Stimulated activated CD8-positive, alpha-beta memory T cell treated with anti-CD3 and anti-CD28 coated beads, Interleukin-4, amount 100 ng/mL, for 1 hour (primary cell): ENCODE results near the gene UQCC2.
A peak's percentile ranks its signal among the peaks of the same experiment; 100 is the strongest.

Source experiments
- DNase-seq, 2 donors: peaks; one replicate each; pipeline ENCODE4 v3.0.0-alpha.2; 2020; ENCODE audit warnings: low read depth in 2 of 2, low spot score in 1 of 2

UQCC2 gene

DNA sequence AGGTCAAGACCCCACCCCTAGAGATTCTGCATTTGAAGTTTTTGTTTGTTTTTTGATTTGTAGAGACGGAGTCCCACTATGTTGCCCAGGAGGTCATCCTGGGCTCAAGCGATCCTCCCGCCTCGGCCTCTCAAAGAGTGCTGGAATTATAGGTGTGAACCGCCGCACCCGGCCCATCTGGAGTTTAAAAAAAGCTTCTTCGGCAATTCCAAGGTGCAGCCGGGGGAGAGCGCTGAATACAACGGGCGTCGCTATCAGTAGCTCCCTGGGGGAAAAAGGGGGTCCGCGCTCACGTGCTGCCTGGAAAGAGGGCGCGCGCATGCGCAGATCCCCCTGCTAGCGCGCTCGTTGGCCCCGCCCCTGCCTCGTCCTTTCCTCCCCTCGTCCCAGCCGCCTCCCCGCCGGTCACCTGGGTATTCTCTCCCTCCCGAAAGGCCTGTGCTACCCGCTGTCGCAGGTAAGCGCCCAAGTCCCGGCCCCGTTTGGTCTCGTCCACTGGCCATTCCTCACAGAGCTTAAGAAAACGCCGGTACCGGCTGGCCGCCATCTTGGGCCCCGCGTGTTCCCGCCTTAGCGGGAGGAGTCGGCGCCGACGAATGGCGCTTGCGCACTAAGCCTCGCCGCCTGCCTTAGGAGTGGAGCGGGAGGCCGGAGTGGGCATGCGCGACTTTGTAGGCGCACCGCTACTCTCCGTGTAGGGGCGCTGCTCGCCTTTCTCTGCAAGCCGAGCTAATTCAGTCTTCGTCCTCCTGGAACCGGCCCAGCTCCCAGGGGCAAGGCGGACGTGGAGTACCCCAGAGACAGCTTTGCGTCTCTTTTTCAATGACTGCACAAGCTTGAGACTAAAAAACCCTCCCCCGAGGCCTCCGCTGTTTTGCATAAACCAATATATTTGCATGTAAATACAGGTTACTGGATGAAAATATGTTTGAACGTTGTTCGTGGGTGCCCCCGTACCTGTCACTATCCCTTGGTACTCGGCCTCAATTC, at the start of gene UQCC2:
Gene UQCC2 (minus strand): TSS at position 561 of the 990 bp plus-strand sequence. CDS start 14 bp downstream, at position 547.
- peak; percentile 90 to 97 for DNase-seq

DNA sequence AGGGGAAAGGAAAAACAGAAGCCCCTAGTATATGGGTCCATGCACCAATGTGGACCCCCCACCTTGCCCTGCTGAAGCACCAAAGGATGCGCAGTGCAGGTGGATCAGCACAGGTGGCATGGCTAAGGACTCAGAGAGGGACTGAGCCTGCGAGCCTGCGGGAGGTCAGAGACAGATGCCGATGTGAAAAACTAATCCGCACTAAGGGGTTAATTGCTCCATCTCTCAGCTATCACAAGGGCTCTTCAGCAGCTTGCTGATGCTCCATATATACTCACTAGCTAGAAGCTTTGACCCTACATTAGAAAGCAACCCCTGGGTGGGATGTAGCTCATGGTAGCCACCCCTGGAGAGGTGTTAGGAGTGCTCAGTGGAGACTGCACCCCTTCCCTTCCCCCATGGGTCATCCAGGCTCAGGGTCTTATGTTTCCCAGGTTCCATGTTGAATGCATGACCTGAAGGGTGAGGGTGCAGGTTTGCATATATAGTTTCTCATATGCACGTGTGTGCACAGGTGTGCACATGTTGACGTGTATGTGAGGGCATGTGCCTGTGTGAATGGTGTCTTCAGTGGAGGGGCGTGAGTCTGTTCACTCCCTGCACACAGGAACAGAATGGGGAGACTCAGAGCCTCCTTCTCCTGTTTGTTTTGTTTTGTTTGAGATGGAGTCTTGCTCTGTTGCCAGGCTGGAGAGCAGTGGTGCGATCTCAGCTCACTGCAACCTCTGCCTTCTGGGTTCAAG, 48.6 kb upstream of the UQCC2 start:
- no peak for DNase-seq

DNA sequence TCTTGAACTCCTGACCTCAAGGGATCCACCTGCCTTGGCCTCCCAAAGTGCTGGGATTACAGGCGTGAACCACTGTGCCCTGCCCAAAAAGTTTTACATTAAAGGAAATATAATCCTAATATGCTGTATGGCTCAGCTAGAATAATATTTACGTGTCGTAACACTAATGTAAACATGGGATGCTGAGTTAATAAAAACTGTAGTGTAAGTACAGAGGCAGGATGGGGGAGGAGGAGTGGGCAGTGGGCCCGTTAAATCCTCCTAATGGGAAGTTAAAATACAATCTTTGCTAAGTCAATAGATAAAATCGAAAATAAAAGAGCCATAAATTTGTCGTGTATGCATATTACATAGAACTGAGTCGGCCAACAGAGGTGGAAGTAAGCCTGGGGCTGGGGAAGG, 47.3 kb upstream of the UQCC2 start:
- no peak for DNase-seq

DNA sequence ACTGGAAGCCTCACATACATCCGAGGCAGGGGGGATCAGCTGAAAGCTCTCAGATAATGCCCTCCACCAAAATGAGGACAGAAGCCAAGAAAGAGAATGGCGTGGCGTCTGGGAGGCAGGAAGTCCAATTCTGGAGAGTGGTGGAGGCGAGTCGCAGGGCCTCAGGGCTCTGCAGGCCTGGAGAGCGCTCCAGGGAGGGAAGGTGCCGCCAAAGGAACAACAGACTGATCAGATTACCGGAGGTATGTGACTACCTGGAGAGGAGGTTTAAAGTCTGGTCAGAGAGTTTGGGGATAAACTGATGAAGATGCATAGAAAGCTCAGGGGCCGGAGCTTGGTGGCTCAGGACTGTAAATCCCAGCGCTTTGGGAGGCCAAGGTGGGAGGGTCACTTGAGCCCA, 46.4 kb upstream of the UQCC2 start:
- no peak for DNase-seq

DNA sequence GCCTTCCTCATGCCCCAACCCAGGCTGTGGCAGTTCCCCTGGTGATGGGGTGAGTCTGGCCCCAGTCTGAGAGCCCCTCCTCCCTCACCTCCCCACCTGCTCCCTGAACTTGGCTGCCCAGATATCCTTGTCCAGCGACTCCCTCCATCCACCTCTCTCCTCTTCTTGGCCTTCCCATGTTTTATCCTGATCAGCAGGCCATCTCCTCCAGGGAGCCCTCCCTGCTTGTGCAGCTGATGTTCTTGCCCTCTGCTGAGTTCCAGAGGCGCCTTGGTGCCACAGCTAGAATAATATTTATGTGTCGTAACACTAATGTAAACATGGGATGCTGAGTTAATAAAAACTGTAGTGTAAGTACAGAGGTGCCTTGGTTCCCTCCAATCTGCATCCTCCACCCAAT, 45.6 kb upstream of the UQCC2 start:
- no peak for DNase-seq

DNA sequence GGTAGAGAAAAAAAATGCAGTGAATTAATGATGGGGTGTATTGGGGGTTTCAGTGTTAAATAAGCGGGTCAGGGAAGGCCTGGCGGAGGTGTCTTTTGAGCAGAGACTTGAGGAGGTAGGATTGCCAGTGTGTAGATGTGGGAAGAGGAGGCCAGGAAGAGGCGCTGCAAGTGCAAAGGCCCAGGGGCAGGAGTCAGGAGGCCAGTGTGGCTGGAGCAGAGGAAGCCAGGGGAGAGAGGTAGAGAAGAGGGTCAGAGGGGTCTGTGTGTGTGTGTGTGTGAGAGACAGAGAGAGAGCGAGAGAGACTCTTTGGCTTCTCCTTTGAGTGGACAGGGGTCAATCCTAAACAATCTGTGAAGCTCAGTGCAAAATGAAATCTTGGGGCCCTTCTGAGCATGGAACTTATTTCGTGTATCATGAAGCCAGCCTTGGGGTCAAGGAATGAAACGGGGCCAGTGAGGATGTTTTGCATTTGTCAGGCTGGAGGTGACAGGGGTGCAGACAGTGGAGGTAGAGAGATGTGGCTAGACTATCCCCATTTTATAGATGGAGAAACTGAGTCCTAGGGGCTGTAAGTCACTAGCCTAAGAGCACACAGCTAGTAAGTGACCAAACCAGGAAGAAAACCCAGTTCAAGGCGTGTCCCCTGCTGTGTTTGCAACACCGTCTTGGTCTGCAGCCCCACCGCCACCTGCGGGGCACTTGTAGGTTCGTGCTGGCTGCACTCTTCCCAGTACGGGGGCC, 44.9 kb upstream of the UQCC2 start:
- DNase-seq: no peak

DNA sequence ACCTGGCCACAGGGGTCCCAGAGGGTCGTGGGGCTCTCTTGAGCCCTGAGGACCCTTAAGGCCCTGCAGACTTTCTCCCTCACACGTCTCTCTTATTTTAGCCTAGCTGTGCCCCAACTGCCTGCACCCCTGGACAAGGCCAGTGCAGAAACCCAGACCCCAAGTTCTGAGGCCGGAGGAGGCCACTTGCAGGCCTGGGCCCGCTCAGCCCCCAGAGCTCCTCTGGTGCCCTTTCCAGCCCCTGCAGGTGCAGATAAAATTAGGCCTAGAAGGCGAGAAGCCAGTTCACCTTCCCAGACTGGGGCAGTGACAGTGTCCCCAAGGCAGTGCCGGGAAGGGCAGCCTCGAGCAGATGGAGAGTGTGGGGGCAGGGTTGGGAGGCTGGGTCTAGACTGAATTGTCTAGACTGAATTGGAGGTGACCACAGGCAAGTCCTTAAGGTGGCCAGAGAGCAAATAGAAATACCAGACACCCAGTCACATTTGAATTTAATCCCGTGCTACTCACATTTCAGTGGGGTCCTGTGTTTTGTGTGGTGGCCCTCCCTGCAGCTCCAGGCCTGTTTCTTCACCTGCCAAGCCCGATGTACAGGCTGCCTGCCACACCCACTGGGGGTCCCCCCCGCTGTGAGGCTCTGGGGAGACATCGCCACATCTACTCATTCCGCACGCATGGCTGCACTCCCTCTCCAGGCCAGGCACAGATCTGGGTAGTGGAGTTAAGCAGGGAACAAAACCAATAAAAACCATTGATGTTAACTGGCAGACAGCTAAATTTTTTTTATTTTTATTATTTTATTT, 43.8 kb upstream of the UQCC2 start:
- no peak for DNase-seq

DNA sequence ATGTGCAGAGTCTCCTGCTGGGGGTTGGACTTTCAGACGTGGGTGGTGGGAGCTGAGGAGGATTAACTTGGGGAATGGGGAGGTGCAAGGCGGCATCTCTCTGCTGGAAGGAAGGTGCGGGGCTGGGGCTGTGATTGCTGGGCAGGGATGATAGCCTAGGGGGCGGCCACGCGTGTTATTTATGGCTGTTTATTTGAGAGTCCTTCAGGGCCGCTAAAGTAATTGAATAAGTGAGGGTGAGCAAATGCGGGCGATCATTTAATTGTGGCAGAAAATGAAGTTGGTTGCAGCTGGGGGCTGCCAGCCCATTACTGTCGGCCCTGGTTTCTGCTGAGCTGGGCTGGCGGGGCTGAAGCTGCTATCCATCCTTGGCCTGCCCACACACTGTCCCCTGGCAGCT, 42.7 kb upstream of the UQCC2 start:
- no peak for DNase-seq

DNA sequence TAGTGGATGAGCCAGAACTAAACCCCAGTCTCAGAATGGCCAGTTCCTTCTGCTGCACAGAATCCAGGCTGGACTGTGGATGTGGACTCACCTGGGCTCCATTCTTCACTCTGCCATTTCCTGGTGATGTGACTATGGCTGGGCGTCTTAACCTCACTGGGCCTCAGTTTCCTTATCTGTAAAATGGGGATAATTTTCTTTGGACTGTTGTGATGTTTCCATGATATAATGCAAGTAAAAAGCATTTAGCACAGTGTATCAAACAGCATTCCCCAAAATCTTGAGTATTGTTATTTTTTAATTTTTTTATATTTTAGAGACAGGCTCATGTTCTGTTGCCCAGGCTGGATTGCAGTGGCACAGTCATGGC, 41.1 kb upstream of the UQCC2 start:
- DNase-seq: no peak

DNA sequence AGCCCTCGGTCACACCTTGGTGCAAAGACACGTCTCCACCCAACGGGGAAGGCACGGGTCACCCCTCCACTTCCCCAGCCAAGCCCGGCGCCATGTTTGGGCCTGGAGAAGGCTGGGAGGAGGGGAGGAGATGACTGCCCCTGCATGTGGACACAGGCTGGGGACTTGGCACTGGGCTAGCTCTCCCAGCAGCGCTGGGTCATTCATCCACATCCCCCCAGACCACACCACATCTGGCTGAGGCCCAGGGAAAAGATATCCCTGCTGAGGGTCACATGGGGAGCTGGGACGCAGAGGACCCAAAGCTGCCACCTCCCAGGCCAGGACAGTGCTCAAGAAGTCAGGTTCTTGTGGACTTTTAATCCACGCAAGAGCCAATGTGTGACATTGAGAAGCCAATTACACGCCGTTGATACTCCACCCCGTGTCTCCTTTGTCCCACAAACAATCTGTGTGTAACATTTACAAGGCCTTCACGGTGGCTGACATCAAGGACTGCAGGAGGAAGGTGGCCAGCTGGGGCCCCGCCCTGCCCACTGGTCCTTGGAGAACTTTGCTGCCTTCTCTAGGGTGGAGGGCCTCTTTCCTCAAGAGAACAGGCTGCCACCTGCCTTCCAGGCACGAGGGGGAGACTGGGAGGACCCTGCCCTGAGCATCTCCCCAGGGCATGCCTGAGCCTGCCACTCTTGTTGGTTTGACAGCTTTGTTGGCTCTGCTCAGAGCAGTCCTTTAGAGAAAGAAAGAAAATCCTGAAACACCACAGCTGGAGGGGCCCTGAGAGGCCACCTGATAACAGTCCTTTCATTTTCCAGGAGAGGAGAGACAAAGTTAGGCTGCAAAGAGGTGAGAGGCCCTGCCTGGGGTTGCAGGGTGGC, 40.5 kb upstream of the UQCC2 start:
- DNase-seq: no peak

DNA sequence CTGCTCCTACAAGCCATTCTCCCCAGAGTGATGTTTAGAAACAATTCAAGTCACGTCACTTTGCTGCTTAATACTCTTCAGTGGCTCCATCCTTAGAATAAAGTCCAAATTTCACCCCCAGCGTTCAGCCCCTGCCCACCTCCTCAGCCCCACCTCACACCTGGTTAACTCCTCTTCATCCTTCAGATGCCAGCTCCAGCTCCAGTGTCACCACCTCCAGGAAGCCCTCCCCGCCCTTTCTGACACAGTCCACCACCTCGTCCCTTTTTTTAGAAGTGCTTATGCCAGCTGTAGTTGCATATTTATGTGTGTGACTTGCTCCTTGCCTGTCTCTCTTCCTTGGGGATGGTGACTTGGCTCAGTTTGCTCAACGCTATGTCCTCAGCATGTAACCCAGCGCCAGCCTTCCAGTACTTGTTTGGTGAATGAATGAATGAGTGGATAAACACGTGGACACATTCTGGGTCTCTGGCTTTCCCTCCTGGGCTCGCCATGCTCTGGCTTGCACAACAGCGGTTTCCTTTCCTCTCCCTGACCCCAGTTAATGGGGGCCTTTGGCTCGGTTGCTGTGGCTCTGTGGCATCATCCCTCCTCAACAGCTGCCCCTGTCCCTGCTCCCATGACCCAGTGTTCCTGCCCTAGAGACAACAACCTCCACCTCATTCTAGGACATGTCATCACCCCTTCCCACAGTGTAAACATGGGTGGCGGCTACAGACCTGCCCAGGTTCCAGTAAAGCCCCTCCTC, 38.9 kb upstream of the UQCC2 start:
- DNase-seq: no peak

DNA sequence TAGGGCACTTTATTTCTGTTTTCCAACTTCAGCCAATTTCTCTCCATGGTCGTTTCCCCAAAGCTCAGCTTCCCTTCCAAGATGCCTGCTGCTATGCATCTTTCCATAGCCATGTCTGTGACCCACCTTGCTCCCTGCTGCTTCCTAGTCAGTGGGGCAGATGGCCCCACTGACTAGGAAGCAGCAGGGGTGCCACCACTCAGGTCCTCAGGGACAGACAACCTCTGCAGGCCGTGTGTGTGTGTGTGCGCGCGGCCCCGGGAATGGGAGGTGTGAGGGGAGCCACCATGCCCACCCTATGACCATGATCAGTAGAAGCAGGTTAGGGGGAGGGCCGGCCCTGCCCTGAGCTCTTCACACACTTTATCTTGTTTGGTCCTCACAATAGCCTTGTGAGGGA, 37.9 kb upstream of the UQCC2 start:
- DNase-seq: no peak

DNA sequence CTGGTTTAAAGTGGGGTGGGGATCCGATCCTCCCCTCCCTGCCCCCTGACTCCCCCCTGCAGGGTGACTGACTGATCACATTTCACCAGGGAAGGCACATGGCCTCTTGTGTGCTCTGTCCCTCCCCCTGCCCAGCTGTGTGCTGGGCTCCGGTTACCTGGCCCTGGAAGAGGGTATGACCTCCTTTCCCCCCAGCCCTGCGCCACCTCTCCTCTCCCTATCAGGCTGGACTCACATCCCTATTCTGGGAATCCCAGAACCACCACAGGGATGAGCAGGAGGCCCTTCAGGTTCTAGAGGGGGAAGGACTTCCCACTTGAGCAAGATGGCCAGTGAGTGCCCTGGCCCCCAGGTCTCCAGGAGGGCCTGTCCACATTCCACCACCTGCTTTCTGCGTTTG, 37.3 kb upstream of the UQCC2 start:
- DNase-seq: no peak

DNA sequence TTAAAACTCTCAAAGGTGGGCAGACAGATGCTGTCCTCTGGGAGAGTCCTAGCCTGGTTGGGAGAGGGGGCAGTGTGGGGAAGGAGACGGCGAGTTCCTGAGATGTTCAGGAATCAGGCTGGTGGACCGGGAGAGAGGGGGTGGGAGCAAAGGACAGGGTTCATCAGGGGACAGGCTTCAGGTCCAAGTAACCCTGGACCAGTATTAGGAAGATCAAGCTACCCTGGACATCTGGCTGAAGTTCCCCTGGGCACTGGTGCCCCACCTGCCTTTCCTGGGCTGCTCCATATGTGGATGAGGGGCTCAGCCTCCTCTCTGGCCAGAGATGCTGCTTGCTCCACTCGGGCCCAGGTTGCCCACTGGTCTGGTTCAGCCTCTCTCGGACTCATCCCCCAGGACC, 36.3 kb upstream of the UQCC2 start:
- DNase-seq: no peak

DNA sequence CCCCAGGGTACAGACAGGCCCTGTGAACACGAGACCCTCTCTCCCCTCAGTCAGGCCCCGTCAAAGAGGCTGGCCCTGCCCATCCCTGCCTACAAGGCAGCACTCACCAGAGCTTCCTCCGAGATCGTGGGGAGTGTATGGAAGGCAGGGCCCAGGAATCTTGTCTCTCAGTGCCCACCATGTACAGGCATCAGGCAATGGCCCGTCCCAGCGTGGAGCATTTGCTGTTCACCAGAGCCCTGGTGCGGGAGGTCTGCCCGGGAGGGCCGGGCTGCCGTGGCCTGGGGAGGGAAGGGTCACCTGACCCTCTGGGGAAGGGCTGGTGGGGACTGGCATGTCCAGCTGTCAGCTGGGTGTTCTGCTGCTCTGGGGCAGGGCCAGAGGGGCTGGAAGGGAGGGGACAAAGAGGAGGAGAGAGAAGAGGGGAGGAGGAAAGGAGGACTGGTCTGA, 35.2 kb upstream of the UQCC2 start, which contains the start of gene IP6K3:
Gene IP6K3 (minus strand): TSS at position 255 of the 450 bp plus-strand sequence. CDS start 11,429 bp downstream, outside the sequence.
- no peak for DNase-seq

DNA sequence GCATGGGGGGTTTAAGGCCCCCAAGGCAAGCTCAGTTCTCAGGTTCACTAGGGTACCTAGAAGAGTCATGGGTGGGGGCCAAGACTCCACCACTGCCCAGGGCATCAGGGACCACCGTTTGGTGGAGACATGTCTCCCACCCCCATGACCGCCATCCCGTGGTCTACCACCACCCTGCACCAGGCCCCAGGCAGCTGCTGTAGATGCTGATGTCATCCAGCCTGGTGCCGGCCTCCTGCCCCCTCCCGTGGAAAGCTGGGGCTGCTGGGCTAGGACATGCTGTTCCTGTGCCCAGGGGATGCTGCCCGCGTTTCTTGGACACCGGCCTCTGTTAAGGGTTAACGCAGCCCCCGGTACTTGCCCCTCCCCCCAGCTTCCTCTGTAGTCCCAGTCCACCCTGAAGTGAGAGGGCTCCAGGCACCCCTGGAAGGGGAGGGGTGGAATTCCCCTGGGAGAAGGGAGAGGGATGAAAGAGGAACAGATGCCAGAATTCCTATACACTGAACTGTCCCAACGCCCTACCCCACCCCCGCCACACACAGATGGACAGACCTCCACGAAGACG, 34.6 kb upstream of the UQCC2 start:
- DNase-seq: no peak

DNA sequence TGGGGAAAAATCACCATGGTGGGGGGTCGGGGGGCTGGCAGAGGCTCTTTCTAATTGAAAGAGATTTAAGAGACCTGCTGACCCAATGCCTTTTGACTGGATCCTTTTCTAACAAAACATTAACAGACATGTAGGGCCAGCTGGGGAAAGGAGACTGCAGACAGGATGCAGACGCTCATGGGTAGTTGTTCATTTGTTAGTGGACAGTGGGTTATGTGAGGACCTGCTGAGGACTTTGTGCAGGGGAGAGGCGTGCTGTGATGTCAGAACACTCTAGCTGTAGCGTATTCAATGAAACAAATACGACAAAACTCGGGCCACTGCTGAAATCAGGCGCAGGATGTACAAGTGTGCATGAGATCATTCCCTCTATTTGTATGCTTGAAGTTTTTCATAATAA, 34.0 kb upstream of the UQCC2 start:
- no peak for DNase-seq

DNA sequence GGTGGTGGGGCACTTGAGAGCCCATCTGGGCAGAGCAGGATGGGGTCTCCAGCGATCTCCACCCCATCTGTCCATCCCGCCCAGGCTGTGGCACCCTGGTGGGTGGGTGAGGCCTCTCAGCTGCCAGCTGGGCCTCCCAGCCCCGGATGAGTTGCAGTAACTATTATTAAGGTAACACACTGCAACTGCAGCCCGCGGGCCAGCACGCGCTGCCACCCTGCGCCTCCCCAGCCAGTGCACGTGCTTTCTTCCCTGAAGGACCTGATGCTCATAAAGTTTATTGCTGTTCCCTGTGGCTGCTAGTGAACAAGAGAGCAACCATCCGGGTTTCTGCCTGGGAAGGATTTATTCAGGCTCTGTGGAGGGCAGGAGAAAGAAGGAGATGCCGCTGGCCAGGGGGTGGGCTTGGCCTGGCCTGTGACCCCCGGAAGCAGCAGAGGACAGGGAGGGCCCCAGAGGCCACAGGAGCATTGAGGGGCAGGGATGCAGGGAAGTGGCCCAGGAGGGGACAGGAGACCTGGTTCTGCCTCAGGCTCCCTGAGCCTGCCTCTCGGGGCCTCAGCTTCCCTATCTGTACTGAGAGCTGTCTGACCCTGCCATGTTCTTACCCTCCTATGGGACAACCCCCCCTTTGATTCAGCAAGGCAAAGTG, 33.5 kb upstream of the UQCC2 start:
- no peak for DNase-seq
